Measurements from ENCODE around the gene CYP1A1. TPM values are rescaled to one million over a fixed set of nuclear protein-coding genes. Genes with fewer than 3 reads are reported as not detected.

The CYP1A1 gene
- 1.3 to 2.5 TPM (median 2.0 TPM) in 5 replicates for total RNA-seq (2022; extraction: Qiagen RNA extraction)

GRCh38 chr15:74725225-74725774 lies at the start of gene CYP1A1:
TSS of gene CYP1A1 (minus strand) at chr15:74725528. CDS start at chr15:74723097, 2,431 bp downstream.

GRCh38 chr15:74748322-74748946 lies 23.1 kb upstream of the CYP1A1 start, which contains the start of gene CYP1A2:
TSS of gene CYP1A2 (plus strand) at chr15:74748845. CDS start at chr15:74749739, 894 bp downstream.

GRCh38 chr15:74695597-74696397 lies 29.5 kb downstream of the CYP1A1 start, which contains the start of gene EDC3:
TSS of gene EDC3 (minus strand) at chr15:74696024. CDS start at chr15:74675124, 20,900 bp downstream.

Other genes with a start within 250 kb of the CYP1A1 start
- gene ARID3B, start 184.3 kb downstream of the CYP1A1 start, total RNA-seq (2022; extraction: Qiagen RNA extraction), result 3.1 to 4.2 TPM (median 3.9 TPM) in 5 replicates
- gene CLK3, start 109.7 kb downstream of the CYP1A1 start, total RNA-seq (2022; extraction: Qiagen RNA extraction), result 33.3 to 47.6 TPM (median 36.3 TPM) in 5 replicates
- gene EDC3, start 29.5 kb downstream of the CYP1A1 start, total RNA-seq (2022; extraction: Qiagen RNA extraction), result 17.9 to 20.7 TPM (median 18.9 TPM) in 5 replicates
- not detected in 5 replicates for gene CYP1A2, start 23.3 kb upstream of the CYP1A1 start, total RNA-seq (2022; extraction: Qiagen RNA extraction)
- 59.2 to 70.7 TPM (median 66.3 TPM) in 5 replicates for gene CSK, start 56.6 kb upstream of the CYP1A1 start, total RNA-seq (2022; extraction: Qiagen RNA extraction)
- 0.03 to 0.08 TPM (median 0.08 TPM) in 3 of 5 replicates, not detected in the others for gene LMAN1L, start 87.3 kb upstream of the CYP1A1 start, total RNA-seq (2022; extraction: Qiagen RNA extraction)
- gene CPLX3, start 101.1 kb upstream of the CYP1A1 start, total RNA-seq (2022; extraction: Qiagen RNA extraction), result 0.05 to 0.06 TPM in 2 of 5 replicates, not detected in the others
- 27.9 to 41.0 TPM (median 38.2 TPM) in 5 replicates for gene ULK3, start 117.6 kb upstream of the CYP1A1 start, total RNA-seq (2022; extraction: Qiagen RNA extraction)
- 55.2 to 69.3 TPM (median 66.6 TPM) in 5 replicates for gene SCAMP2, start 147.8 kb upstream of the CYP1A1 start, total RNA-seq (2022; extraction: Qiagen RNA extraction)
- 28.0 to 35.2 TPM (median 32.6 TPM) in 5 replicates for gene MPI, start 164.5 kb upstream of the CYP1A1 start, total RNA-seq (2022; extraction: Qiagen RNA extraction)
- gene FAM219B, start 181.3 kb upstream of the CYP1A1 start, total RNA-seq (2022; extraction: Qiagen RNA extraction), result 30.0 to 41.1 TPM (median 38.4 TPM) in 5 replicates
- gene COX5A, start 212.5 kb upstream of the CYP1A1 start, total RNA-seq (2022; extraction: Qiagen RNA extraction), result 505 to 615 TPM (median 535 TPM) in 5 replicates
- 18.6 to 29.7 TPM (median 27.3 TPM) in 5 replicates for gene RPP25, start 231.2 kb upstream of the CYP1A1 start, total RNA-seq (2022; extraction: Qiagen RNA extraction)